ENCODE measurements around the gene PLEKHB1.

The PLEKHB1 gene

DNA sequence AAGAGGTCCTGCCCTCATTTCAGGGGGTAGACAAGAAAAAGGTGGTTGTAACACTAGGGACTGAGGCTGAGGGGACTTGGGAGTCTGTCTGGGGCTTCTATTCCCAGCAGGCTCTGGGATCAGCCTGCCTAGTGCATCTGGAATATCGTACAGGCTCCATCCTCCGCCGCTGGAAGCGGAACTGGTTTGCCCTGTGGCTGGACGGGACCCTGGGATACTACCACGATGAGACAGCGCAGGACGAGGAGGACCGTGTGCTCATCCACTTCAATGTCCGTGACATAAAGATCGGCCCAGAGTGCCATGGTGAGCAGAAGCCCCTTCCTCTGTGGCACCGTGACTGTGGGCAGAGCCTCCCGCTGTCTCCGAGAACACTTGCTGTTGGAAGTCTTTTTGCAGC is 4.0 kb downstream of the PLEKHB1 start:
- no peak overlapping the region for H3K27ac ChIP-seq (ENCODE audit: low read depth, low read length, poor library complexity, severe bottlenecking)
- no peaks in the 10 kb centered on the region for H3K36me3 ChIP-seq (ENCODE audit: insufficient read depth, low read length)
- H2AFZ ChIP-seq (ENCODE audit: low read length) = no peak overlapping the region
- H3K9ac ChIP-seq (ENCODE audit: low read length) = no peak overlapping the region
- H3K4me3 ChIP-seq (ENCODE audit: low read depth, low read length, poor library complexity, severe bottlenecking) = no peak overlapping the region
- H3K4me2 ChIP-seq (ENCODE audit: low read length) = no peak overlapping the region
- TF ChIP-seq EZH2 (IDR thresholded peaks at IDR 0.05; ENCODE audit: borderline replicate concordance, low read length) = no peak
- TF ChIP-seq CTCF (IDR thresholded peaks at IDR 0.05; ENCODE audit: low read length) = no peak
- H3K4me1 ChIP-seq (ENCODE audit: insufficient read depth, low read length, severe bottlenecking) = peaks cover 19% of the 10 kb centered on the region
- no peaks in the 10 kb centered on the region for H3K9me3 ChIP-seq (ENCODE audit: low read length)
- peaks cover 10% of the 10 kb centered on the region for H3K27me3 ChIP-seq (ENCODE audit: insufficient read depth, low read length)
- H4K20me1 ChIP-seq (ENCODE audit: insufficient read depth, low read length) = no peaks in the 10 kb centered on the region
- no peaks in the 10 kb centered on the region for H3K9me2 ChIP-seq (ENCODE audit: low read depth, low read length)
- no peaks in the 10 kb centered on the region for H3K79me2 ChIP-seq (ENCODE audit: insufficient read depth, low read length)
- H3F3A ChIP-seq (ENCODE audit: insufficient read depth, low read length) = no peaks in the 10 kb centered on the region

DNA sequence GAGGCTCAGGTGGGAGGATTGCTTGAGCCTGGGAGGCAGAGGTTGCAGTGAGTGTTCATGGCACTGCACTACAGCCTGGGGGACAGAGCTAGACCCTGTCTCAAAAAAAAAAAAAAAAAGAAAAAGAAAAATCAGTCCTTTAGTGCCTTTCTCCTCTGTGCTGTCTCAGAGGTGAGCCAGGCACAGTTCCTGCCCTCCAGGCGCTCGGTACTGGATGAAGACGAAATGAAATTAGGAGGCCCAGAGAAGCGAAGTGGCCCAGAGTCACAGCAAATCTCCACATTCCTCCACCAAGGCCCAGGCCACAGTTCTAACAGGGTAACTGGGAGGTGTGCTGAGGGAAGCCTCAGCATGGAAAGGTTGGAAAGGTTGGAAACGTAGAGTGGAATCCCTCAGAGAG is 4.9 kb downstream of the PLEKHB1 start:
- TF ChIP-seq CTCF (IDR thresholded peaks at IDR 0.05; ENCODE audit: low read length) (no peak), EZH2 (IDR thresholded peaks at IDR 0.05; ENCODE audit: borderline replicate concordance, low read length) (no peak)

GRCh38 chr11:73651661-73652045 is 5.3 kb downstream of the PLEKHB1 start:
- Histone ChIP-seq H3K4me2 (ENCODE audit: low read length) (no peak overlapping the region), H3K36me3 (ENCODE audit: insufficient read depth, low read length) (no peaks in the 10 kb centered on the region), H3K27me3 (ENCODE audit: insufficient read depth, low read length) (peaks cover 5% of the 10 kb centered on the region; the same call in 1 of the 2 replicates), H2AFZ (ENCODE audit: low read length) (no peak overlapping the region), H3K9me2 (ENCODE audit: low read depth, low read length) (no peaks in the 10 kb centered on the region), H3K9ac (ENCODE audit: low read length) (no peak overlapping the region), H3K4me1 (ENCODE audit: insufficient read depth, low read length, severe bottlenecking) (peaks cover 14% of the 10 kb centered on the region), H3K79me2 (ENCODE audit: insufficient read depth, low read length) (no peaks in the 10 kb centered on the region), H3K9me3 (ENCODE audit: low read length) (no peaks in the 10 kb centered on the region), H3K4me3 (ENCODE audit: low read depth, low read length, poor library complexity, severe bottlenecking) (no peak overlapping the region), H3F3A (ENCODE audit: insufficient read depth, low read length) (no peaks in the 10 kb centered on the region), H4K20me1 (ENCODE audit: insufficient read depth, low read length) (no peaks in the 10 kb centered on the region), H3K27ac (ENCODE audit: low read depth, low read length, poor library complexity, severe bottlenecking) (no peak overlapping the region)
- TF ChIP-seq CTCF (IDR thresholded peaks at IDR 0.05; ENCODE audit: low read length) (no peak), EZH2 (IDR thresholded peaks at IDR 0.05; ENCODE audit: borderline replicate concordance, low read length) (no peak)

More for the DNA sequence above, 4.9 kb downstream of the PLEKHB1 start:
- no peaks in the 10 kb centered on the region for H3K36me3 ChIP-seq (ENCODE audit: insufficient read depth, low read length)
- no peaks in the 10 kb centered on the region for H3K9me2 ChIP-seq (ENCODE audit: low read depth, low read length)
- H3K27me3 ChIP-seq (ENCODE audit: insufficient read depth, low read length) = peaks cover 5% of the 10 kb centered on the region; the same call in 1 of the 2 replicates
- no peak overlapping the region for H2AFZ ChIP-seq (ENCODE audit: low read length)
- H3F3A ChIP-seq (ENCODE audit: insufficient read depth, low read length) = no peaks in the 10 kb centered on the region
- no peak overlapping the region for H3K27ac ChIP-seq (ENCODE audit: low read depth, low read length, poor library complexity, severe bottlenecking)
- H3K4me3 ChIP-seq (ENCODE audit: low read depth, low read length, poor library complexity, severe bottlenecking) = no peak overlapping the region
- H3K4me2 ChIP-seq (ENCODE audit: low read length) = no peak overlapping the region
- no peaks in the 10 kb centered on the region for H4K20me1 ChIP-seq (ENCODE audit: insufficient read depth, low read length)
- no peak overlapping the region for H3K9ac ChIP-seq (ENCODE audit: low read length)
- H3K9me3 ChIP-seq (ENCODE audit: low read length) = no peaks in the 10 kb centered on the region
- no peaks in the 10 kb centered on the region for H3K79me2 ChIP-seq (ENCODE audit: insufficient read depth, low read length)
- H3K4me1 ChIP-seq (ENCODE audit: insufficient read depth, low read length, severe bottlenecking) = peaks cover 18% of the 10 kb centered on the region
